ENCODE data around the gene FAM83D.
A peak's percentile ranks its signal among the peaks of the same experiment; 100 is the strongest.

The FAM83D gene

GRCh38 chr20:38895098-38895949 is 30.9 kb upstream of the FAM83D start:
- no peak for DNase-seq

- DNase-seq = no peak
Observed at GRCh38 chr20:38896009-38896594, 30.1 kb upstream of the FAM83D start.

GRCh38 chr20:38897267-38897666 is 28.9 kb upstream of the FAM83D start:
- DNase-seq = no peak

GRCh38 chr20:38900606-38901005 is 25.6 kb upstream of the FAM83D start:
- DNase-seq = no peak

GRCh38 chr20:38902601-38903000 is 23.6 kb upstream of the FAM83D start:
- DNase-seq = no peak

- no peak for DNase-seq
Observed at GRCh38 chr20:38903335-38903734, 22.9 kb upstream of the FAM83D start.

- DNase-seq = no peak
Observed at GRCh38 chr20:38905375-38905774, 20.8 kb upstream of the FAM83D start.

- DNase-seq = no peak
Observed at GRCh38 chr20:38907918-38908677, 18.1 kb upstream of the FAM83D start.

- no peak for DNase-seq
Observed at GRCh38 chr20:38915355-38915754, 10.9 kb upstream of the FAM83D start.

- DNase-seq = no peak
Observed at GRCh38 chr20:38917657-38918056, 8.6 kb upstream of the FAM83D start.

GRCh38 chr20:38918172-38918571 is 8.0 kb upstream of the FAM83D start:
- DNase-seq = no peak

- DNase-seq = no peak
Observed at GRCh38 chr20:38919683-38920082, 6.5 kb upstream of the FAM83D start.

GRCh38 chr20:38920411-38920810 is 5.8 kb upstream of the FAM83D start:
- no peak for DNase-seq

GRCh38 chr20:38920851-38921250 is 5.4 kb upstream of the FAM83D start:
- no peak for DNase-seq

- DNase-seq = no peak
Observed at GRCh38 chr20:38924718-38925117, 1.5 kb upstream of the FAM83D start.

- no peak for DNase-seq
Observed at GRCh38 chr20:38926934-38927616, 858 bp downstream of the FAM83D start.

GRCh38 chr20:38927902-38928578 is 1.8 kb downstream of the FAM83D start:
- DNase-seq = no peak

GRCh38 chr20:38930242-38930569 is 4.0 kb downstream of the FAM83D start:
- no peak for DNase-seq

- no peak for DNase-seq
Observed at GRCh38 chr20:38931984-38932383, 5.8 kb downstream of the FAM83D start.

GRCh38 chr20:38932457-38933120 is 6.4 kb downstream of the FAM83D start:
- DNase-seq = no peak

GRCh38 chr20:38934530-38934929 is 8.3 kb downstream of the FAM83D start:
- DNase-seq = no peak

- peak; percentile 5 for DNase-seq
Observed at GRCh38 chr20:38935285-38935684, 9.1 kb downstream of the FAM83D start.
